GM23248 (cell line): ENCODE results near the gene WASF3.
A peak's percentile ranks its signal among the peaks of the same experiment; 100 is the strongest.

ENCODE experiments used
- EZH2 ChIP-seq: fragments of 200-600 bp; sonication (generic); IDR thresholded peaks from 2 replicates; pipeline ENCODE4 v1.6.1; 2018; ENCODE audit warnings: antibody characterized with exemption, mild to moderate bottlenecking; ENCODE audit not compliant: insufficient read depth, poor library complexity, severe bottlenecking
- EZH2phosphoT487 ChIP-seq: fragments of 200-600 bp; sonication (generic); IDR thresholded peaks from 2 replicates; pipeline ENCODE4 v1.6.1; 2018; ENCODE audit warnings: antibody characterized with exemption, moderate library complexity, mild to moderate bottlenecking, low read depth; ENCODE audit not compliant: insufficient read depth

DNA sequence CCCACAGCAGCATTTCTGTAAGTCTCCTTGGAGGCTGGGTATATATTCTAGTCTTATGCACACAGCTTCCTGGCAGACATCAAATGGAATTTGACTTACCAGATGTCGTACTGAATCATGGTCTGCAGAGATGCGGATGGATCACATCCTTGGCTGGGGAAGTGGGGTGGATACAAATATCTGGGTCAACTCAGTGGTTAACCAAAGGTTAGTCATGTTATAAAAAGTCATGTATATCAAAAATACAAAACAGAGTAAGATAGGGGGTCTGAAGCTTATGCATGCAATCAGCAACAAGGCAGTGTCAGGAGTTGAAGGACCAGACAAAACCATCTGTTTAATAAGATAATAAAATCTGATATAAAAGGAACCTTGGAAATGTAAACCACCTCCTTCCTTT is 61.9 kb downstream of the WASF3 start:
- TF ChIP-seq EZH2phosphoT487 (0 out of 2 replicates have a peak, but pooled peaks have one; percentile 50), EZH2 (no peak)
